ENCODE results near the gene TNFRSF19.

DNA sequence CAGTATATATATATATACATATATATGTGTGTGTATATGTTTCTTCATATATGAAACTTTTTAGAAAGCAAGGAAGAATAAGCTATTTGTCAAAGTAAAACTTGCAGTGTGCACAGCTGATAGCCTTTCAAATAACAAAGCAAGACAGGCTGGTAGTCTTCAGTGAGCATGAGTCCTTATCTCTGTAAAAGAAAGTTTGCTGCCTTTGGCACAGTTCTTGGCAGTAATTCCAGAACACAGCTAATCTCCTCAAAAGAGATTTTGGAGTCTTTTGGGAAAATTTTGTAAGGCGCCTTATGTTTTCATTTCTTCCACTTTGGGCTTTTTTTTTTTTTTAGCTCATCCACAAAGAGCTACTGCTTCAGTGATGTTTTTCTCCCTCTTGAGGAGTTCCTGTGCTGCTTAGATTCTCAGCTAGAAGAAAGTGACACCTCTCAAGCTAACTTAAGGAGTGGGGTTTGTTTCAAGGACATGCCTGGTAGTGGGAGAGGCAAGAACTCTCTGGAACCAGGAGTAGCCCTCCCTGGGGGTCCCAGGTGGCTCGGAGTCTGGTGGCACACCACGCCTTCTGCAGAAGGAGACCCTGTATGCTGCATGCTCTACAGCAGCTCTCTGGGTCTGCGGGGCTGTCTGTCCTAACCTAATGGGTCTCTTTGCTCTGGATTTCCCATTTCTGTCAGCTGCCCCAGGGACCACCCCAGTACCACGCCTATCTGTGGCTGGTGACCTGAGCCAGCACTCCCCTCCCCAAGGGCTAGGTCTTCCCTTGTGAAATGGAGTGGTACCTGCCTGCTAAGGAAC is 58.8 kb downstream of the TNFRSF19 start:
- TF ChIP-seq, protein P1, sequence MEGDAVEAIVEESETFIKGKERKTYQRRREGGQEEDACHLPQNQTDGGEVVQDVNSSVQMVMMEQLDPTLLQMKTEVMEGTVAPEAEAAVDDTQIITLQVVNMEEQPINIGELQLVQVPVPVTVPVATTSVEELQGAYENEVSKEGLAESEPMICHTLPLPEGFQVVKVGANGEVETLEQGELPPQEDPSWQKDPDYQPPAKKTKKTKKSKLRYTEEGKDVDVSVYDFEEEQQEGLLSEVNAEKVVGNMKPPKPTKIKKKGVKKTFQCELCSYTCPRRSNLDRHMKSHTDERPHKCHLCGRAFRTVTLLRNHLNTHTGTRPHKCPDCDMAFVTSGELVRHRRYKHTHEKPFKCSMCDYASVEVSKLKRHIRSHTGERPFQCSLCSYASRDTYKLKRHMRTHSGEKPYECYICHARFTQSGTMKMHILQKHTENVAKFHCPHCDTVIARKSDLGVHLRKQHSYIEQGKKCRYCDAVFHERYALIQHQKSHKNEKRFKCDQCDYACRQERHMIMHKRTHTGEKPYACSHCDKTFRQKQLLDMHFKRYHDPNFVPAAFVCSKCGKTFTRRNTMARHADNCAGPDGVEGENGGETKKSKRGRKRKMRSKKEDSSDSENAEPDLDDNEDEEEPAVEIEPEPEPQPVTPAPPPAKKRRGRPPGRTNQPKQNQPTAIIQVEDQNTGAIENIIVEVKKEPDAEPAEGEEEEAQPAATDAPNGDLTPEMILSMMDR (IDR thresholded peaks at IDR 0.05) = no peak
- no peak for TF ChIP-seq POLR2A (IDR thresholded peaks at IDR 0.05)
